ENCODE data around the gene PRM1. TPM values are rescaled to one million over a fixed set of nuclear protein-coding genes. Genes with fewer than 3 reads are reported as not detected.

The PRM1 gene
- total RNA-seq, 1 experiment from 2014 or later = not detected

DNA sequence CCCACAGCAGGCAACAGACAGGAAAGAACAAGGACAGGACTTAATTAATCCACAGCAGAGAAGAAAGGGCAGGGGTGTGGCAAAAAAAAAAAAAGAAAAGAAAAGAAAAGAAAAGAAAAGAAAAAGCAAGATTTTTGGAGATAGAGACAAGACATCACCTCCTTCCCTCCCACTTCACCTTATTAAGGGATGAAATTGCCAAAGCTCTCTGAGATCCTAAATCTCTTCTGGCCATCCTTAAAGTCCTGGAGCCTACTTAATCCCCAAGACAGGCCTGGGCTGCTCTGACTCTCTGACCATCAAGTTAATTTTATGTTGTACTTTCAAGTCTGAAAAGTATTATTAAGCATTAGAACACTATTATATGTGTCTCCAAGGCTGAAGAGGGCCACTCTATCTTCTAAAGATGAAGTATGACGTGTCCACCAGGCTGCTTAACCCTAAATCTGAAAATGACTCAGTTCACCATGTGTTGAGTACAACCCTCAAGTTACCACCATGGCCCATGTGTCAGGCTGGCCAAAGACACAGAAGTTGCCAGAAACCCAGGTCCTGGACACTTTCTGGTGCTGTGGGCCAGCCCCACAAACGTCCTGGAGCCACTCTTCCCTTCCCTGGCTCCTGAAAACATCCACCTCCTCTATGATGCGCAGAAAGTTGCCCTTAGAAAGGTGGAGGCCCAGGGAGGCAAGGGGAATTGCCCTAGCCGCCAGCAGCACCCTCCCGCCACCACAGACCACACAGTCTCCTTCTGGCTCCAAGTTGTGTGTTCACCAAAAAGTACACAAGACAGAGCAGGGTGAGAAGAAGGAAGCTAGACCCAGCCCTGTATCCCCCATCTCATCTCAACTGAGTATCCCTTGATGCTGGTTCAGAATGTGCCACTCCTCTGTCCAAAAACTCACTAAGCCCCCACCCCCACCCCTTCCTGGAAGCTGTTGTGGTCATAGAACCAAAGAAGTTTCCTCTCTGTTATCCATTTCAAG is 27.8 kb downstream of the PRM1 start:
- no peak for DNase-seq
- no peak overlapping the region for H3K4me3 ChIP-seq
- H3K9me3 ChIP-seq = no peaks in the 10 kb centered on the region
- H3K27me3 ChIP-seq = no peaks in the 10 kb centered on the region
- H3K36me3 ChIP-seq = peaks cover 4% of the 10 kb centered on the region

GRCh38 chr16:11252482-11252931 is 28.6 kb downstream of the PRM1 start:
- H3K4me3 ChIP-seq = no peak overlapping the region
- H3K9me3 ChIP-seq = no peaks in the 10 kb centered on the region
- peaks cover 4% of the 10 kb centered on the region for H3K36me3 ChIP-seq
- no peaks in the 10 kb centered on the region for H3K27me3 ChIP-seq
- no peak for DNase-seq

GRCh38 chr16:11251525-11252481 is 29.3 kb downstream of the PRM1 start:
- DNase-seq = no peak
- Histone ChIP-seq H3K27me3 (no peaks in the 10 kb centered on the region), H3K4me3 (no peak overlapping the region), H3K9me3 (no peaks in the 10 kb centered on the region), H3K36me3 (peaks cover 4% of the 10 kb centered on the region)

GRCh38 chr16:11250786-11251524 is 30.2 kb downstream of the PRM1 start:
- no peak overlapping the region for H3K4me3 ChIP-seq
- H3K36me3 ChIP-seq = peaks cover 4% of the 10 kb centered on the region
- H3K9me3 ChIP-seq = no peaks in the 10 kb centered on the region
- DNase-seq = no peak
- H3K27me3 ChIP-seq = no peaks in the 10 kb centered on the region

DNA sequence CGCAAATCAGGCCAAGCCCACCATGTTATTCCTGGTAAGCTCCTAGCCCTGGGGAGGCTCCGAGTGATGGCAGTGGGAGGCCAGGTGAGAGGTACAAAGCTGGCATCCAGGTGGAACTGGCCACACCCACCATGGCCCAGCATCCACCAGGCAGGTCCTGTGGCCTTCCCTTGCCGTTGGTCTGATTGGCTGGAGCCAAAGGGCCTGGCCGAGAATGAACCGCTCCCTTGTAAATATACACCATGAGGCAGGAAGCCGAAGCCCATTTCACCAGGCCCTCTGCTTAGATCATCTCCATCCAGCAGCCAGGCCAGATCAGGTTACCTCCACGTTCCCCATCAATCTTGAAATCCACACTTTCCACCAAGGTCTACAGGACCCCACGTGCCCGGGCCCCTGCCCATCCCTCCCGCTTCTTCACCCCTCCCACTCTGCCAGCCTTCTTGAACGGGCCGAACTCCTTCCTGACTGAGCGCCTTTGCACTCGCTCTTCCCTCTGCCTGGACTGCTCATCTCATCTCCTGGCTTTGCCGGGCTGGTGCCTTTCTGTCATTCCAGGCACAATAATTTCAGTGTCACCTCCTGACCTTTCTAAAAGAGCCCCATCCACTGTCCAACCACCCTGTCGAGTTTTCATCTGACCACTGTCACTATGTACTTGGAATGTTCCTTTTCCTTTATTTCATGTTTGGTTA is 30.9 kb downstream of the PRM1 start:
- Histone ChIP-seq H3K4me3 (no peak overlapping the region), H3K9me3 (no peaks in the 10 kb centered on the region), H3K27me3 (no peaks in the 10 kb centered on the region), H3K36me3 (peaks cover 4% of the 10 kb centered on the region)
- peak; percentile 19 for DNase-seq

- Histone ChIP-seq H3K9me3 (no peaks in the 10 kb centered on the region), H3K36me3 (peaks cover 4% of the 10 kb centered on the region), H3K27me3 (no peaks in the 10 kb centered on the region), H3K4me3 (no peak overlapping the region)
- DNase-seq = no peak
Measured at GRCh38 chr16:11249233-11250061, 31.7 kb downstream of the PRM1 start.

GRCh38 chr16:11248133-11248532 is 33.0 kb downstream of the PRM1 start:
- H3K4me3 ChIP-seq = no peak overlapping the region
- DNase-seq = no peak
- H3K36me3 ChIP-seq = peaks cover 4% of the 10 kb centered on the region
- H3K9me3 ChIP-seq = no peaks in the 10 kb centered on the region
- no peaks in the 10 kb centered on the region for H3K27me3 ChIP-seq

- H3K9me3 ChIP-seq = no peaks in the 10 kb centered on the region
- no peaks in the 10 kb centered on the region for H3K36me3 ChIP-seq
- no peaks in the 10 kb centered on the region for H3K27me3 ChIP-seq
- H3K4me3 ChIP-seq = no peak overlapping the region
- peak; percentile 16 for DNase-seq
Measured at GRCh38 chr16:11245988-11246387, 35.1 kb downstream of the PRM1 start.

- Histone ChIP-seq H3K36me3 (no peaks in the 10 kb centered on the region), H3K27me3 (no peaks in the 10 kb centered on the region), H3K4me3 (no peak overlapping the region), H3K9me3 (no peaks in the 10 kb centered on the region)
- DNase-seq = no peak
Measured at GRCh38 chr16:11245222-11245737, 35.9 kb downstream of the PRM1 start.

DNA sequence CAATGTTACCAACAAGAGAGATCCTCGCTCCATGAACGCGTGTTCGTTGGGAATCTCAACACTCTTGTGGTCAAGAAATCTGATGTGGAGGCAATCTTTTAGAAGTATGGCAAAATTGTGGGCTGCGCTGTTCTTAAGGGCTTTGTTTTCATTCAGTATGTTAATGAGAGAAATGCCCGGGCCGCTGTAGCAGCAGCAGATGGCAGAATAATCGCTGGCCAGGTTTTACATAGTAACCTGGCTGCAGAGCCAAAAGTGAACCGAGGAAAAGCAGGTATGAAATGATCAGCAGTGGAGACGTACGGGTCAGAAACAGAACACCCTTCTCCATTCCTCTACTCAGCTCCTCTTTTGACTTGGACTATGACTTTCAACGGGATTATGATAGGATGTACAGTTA is 38.5 kb downstream of the PRM1 start:
- Histone ChIP-seq H3K9me3 (no peaks in the 10 kb centered on the region), H3K36me3 (no peaks in the 10 kb centered on the region), H3K4me3 (no peak overlapping the region), H3K27me3 (no peaks in the 10 kb centered on the region)
- DNase-seq = no peak

DNA sequence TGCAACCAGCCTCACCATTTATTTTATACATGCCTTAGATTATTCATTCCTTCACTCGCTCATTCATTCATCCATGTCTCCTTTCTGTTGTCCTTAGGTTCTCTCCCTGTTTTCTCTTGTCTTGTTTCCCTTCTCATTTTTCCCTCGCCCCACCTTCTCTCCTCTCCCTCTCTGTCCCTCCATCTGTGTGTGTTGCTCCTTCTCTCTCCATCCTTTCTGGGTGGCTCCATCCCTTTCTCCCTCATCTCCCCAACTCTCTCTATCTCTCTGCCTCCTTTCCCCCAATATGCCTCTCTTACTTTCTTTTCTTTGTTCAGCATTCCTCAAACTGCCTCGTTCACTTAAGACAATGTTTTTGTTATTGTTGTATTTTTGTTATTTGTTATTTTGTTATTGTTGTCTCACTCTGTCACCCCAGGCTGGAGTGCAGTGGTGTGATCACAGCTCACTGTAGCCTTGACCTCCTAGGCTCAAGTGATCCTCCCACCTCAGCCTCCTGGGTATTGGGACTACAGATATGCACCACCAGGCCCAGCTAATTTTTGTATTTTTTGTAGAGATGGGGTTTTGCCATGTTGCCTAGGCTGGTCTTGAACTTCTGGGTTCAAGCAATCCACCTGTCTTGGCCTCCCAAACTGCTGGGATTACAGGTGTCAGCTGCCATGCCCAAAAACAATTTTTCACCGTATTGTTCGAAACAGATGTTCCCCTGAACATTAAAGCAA is 39.5 kb downstream of the PRM1 start:
- H3K9me3 ChIP-seq = no peaks in the 10 kb centered on the region
- DNase-seq = no peak
- H3K4me3 ChIP-seq = no peak overlapping the region
- H3K36me3 ChIP-seq = no peaks in the 10 kb centered on the region
- H3K27me3 ChIP-seq = no peaks in the 10 kb centered on the region

- no peak overlapping the region for H3K4me3 ChIP-seq
- DNase-seq = no peak
- H3K9me3 ChIP-seq = no peaks in the 10 kb centered on the region
- no peaks in the 10 kb centered on the region for H3K36me3 ChIP-seq
- no peaks in the 10 kb centered on the region for H3K27me3 ChIP-seq
Measured at GRCh38 chr16:11240636-11241473, 40.3 kb downstream of the PRM1 start.

GRCh38 chr16:11239644-11240632 is 41.2 kb downstream of the PRM1 start:
- H3K36me3 ChIP-seq = no peaks in the 10 kb centered on the region
- H3K4me3 ChIP-seq = no peak overlapping the region
- no peak for DNase-seq
- H3K27me3 ChIP-seq = no peaks in the 10 kb centered on the region
- no peaks in the 10 kb centered on the region for H3K9me3 ChIP-seq
